ENCODE data around the gene NPB.

Gene NPB

DNA sequence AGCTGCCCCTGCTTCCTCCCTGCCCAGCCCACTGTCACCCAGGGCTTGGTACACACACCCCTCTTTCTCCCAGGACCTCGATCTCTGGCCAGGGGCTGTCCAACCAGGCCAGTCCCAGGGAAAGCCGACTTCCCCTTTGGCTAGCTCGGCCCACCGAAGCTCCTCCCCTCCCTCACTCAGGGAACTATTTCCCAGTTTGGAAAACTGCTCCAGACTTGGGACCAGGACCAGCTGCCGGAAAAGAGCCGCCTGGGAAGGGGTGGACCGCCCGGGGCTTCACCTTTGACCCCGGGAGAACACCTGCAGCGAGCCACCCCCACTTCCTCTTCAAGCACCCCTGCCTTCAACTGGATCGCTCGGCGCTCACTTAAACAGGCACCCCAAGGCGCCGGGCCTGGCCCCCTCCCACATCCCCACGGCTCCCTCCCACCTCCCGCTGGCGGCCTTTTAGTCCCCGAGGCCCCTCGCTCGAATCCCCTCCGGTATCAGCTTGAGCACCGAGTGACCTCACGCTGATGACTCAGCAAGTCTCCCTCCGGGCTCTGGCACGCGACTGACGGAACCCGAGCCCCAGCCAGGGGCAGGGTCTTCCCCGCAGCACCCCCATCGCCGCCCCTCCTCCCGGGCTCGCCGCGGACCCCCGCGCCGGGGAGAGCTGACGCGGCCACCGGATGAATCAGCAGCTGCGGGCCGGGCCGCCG, 24.6 kb downstream of the NPB start:
- no peaks in the 10 kb centered on the region for H3K27me3 ChIP-seq (replicated peaks; ENCODE audit: control insufficient read depth, insufficient read depth, low read length)
- DNase-seq (ENCODE audit: extremely low read depth, insufficient read length), result peak; percentile 63
- peak overlapping the region; percentile 69 for H3K4me3 ChIP-seq (replicated peaks; ENCODE audit: low read depth, low read length)
- TF ChIP-seq, protein P1, sequence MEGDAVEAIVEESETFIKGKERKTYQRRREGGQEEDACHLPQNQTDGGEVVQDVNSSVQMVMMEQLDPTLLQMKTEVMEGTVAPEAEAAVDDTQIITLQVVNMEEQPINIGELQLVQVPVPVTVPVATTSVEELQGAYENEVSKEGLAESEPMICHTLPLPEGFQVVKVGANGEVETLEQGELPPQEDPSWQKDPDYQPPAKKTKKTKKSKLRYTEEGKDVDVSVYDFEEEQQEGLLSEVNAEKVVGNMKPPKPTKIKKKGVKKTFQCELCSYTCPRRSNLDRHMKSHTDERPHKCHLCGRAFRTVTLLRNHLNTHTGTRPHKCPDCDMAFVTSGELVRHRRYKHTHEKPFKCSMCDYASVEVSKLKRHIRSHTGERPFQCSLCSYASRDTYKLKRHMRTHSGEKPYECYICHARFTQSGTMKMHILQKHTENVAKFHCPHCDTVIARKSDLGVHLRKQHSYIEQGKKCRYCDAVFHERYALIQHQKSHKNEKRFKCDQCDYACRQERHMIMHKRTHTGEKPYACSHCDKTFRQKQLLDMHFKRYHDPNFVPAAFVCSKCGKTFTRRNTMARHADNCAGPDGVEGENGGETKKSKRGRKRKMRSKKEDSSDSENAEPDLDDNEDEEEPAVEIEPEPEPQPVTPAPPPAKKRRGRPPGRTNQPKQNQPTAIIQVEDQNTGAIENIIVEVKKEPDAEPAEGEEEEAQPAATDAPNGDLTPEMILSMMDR (IDR thresholded peaks at IDR 0.05; ENCODE audit: insufficient read depth, low read length, poor library complexity, severe bottlenecking), result no peak
- H3K36me3 ChIP-seq (ENCODE audit: control insufficient read depth, insufficient read depth, low read length), result peaks cover 3% of the 10 kb centered on the region; the same call in 1 of the 2 replicates

DNA sequence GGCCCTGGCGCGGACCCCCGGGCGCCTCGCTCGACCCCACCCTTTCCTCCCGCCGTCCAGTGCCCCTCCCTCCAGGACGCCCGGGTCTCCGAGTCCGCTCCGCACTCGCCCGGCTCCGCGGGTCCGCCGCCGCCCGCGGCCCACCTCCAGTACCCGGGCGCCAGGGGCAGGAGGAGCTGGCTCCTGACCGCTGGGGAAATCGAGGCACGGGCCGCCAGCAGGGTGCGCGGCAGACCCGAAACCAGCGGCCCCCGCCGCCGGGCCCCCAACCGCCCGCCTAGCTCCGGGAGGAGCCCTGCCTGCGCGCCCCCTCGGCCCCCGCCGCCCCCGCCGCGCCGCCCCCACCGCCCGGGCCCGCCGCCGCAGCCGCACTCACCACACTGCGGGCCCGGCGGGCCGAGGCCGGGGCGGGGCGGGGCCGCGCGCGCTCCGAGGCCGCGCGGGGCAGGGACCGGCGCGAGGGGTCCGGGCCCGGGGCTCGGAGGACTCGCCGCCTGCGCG, 25.2 kb downstream of the NPB start:
- TF ChIP-seq, protein P1 (IDR thresholded peaks at IDR 0.05; ENCODE audit: insufficient read depth, low read length, poor library complexity, severe bottlenecking), result no peak
- Histone ChIP-seq H3K4me3 (replicated peaks; ENCODE audit: low read depth, low read length) (peak overlapping the region; percentile 69), H3K27me3 (replicated peaks; ENCODE audit: control insufficient read depth, insufficient read depth, low read length) (no peaks in the 10 kb centered on the region), H3K36me3 (ENCODE audit: control insufficient read depth, insufficient read depth, low read length) (no peaks in the 10 kb centered on the region)
- DNase-seq (ENCODE audit: extremely low read depth, insufficient read length), result no peak

DNA sequence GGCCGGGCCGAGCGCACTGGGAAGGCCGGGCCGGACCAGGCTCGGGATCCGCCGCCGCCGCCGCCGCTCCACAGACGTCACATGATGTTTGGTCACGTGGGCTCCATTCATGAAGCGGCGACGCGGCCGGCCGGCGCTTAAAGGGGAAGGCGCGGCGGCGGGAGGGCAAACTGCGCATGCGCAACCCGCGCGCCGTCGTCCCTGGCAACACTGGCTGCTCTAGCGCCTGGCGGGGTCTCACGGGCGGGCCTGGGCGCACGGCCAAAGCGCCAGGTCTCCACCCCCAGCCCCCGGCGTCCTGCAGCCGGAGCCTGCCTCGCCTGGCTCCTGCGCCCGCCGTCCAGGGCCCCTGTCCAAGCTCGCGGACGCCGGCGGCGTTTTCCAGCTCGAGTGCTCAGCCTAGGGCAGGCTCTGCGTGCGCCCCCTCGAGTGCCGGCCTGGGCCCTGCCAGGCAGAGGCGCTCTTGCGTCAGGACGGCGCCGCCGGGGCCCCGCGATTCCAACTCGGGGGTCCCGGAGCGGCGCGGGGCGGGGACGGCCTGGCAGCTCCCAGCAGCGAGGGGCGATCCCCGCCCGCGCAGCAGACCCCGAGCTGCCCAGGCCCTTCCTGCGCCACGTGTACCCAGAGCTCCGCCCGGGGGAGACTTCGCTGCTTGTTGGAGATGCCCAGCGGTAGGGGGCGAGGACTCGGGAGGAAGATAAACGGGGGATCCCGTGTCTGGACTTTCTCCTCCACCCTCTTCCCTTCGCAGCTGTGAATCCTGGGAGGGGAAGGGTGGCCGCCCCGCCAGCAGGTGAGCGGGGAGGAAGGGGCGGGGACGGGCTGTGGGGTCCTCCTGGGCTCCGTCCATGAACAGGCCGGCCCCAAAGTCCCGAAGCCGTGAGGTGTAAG, 25.9 kb downstream of the NPB start, which contains the start of gene MAFG:
TSS of gene MAFG (minus strand) at position 83 of the 891 bp plus-strand sequence. CDS start 4,550 bp downstream, outside the sequence.
- Histone ChIP-seq H3K36me3 (ENCODE audit: control insufficient read depth, insufficient read depth, low read length) (no peaks in the 10 kb centered on the region), H3K4me3 (replicated peaks; ENCODE audit: low read depth, low read length) (peak within 1 kb of the TSS; percentile 69), H3K27me3 (replicated peaks; ENCODE audit: control insufficient read depth, insufficient read depth, low read length) (no peaks in the 10 kb centered on the region)
- TF ChIP-seq, protein P1 (IDR thresholded peaks at IDR 0.05; ENCODE audit: insufficient read depth, low read length, poor library complexity, severe bottlenecking), result peak; percentile 33
- DNase-seq (ENCODE audit: extremely low read depth, insufficient read length), result peak; percentile 96

DNA sequence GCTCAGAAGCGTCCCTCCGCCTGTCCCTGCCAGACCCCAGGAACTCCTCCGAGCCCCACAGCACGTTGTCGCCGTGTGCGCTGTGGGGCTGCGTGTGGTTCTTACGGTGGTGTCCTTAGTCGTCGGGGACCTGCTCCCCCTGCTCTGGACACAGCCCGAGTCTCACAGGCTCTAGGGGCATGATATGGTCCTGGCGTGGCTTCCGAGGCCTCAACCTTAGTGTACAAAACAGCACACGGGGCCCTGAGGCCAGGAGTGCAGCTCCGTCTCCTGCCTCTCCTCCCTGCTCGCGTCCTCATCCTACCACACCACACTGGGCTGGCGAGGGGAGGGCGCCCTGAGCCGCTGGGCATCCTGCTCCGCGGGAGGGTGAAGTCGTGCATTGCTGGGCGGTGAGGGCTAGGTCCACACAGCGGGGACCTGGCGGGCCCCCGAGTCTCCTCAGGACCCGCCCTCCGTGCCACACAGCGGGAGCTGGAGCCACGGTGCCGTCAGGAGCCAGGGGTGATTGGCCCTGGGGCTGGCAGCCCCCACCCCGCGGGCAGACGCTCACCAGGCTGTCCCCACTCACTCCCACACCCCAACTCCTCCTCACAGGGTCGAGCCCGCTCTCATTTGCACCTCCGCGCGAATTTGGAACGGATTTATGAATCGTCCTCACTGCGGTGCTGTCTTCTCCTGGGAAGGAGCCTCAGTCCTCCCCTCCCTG, 26.7 kb downstream of the NPB start:
- Histone ChIP-seq H3K4me3 (replicated peaks; ENCODE audit: low read depth, low read length) (peak overlapping the region; percentile 64), H3K36me3 (ENCODE audit: control insufficient read depth, insufficient read depth, low read length) (no peaks in the 10 kb centered on the region; the same call in none of the 2 replicates), H3K27me3 (replicated peaks; ENCODE audit: control insufficient read depth, insufficient read depth, low read length) (no peaks in the 10 kb centered on the region)
- TF ChIP-seq, protein P1 (IDR thresholded peaks at IDR 0.05; ENCODE audit: insufficient read depth, low read length, poor library complexity, severe bottlenecking), result no peak
- no peak for DNase-seq (ENCODE audit: extremely low read depth, insufficient read length)

DNA sequence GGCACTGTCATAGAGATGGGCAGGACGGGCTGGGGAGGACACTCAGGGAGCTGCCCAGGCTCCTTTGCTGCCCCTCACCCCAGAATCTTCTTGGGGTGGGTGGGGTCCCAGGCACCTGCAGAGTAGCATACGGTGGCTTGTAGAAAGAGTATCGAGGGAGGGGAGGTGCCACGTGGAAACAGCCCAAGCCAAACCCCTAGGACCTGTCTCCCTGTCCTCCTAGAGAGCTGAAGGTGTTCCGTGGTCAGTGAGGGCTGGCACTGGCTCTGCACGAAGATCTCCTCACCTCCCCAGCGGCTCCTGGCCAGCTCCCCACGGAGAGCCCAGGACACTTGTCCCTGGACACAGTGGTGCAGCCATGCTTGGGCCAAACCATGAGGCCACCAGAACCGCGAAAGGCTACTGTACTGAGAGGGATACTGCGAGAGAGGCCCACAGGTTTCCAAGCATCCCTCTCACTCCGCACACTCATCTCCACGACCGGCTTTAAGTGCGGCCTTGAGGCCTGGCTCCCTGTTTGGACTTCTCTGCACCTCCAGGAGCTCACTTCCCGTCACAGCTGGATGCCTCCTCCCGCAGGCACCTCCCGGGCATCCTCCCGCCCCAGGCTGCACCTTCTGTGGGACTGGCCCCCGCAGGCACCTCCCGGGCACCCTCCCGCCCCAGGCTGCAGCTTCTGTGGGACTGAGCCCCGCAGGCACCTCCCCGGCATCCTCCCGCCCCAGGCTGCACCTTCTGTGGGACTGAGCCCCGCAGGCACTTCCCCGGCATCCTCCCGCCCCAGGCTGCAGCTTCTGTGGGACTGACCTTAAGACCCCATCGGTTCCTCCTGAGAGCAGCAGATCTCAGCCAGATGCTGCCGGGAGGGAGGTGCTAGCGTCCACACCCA, 27.5 kb downstream of the NPB start:
- no peaks in the 10 kb centered on the region for H3K27me3 ChIP-seq (replicated peaks; ENCODE audit: control insufficient read depth, insufficient read depth, low read length)
- no peak overlapping the region for H3K4me3 ChIP-seq (replicated peaks; ENCODE audit: low read depth, low read length)
- H3K36me3 ChIP-seq (ENCODE audit: control insufficient read depth, insufficient read depth, low read length), result peaks cover 5% of the 10 kb centered on the region
- no peak for DNase-seq (ENCODE audit: extremely low read depth, insufficient read length)
- TF ChIP-seq, protein P1 (IDR thresholded peaks at IDR 0.05; ENCODE audit: insufficient read depth, low read length, poor library complexity, severe bottlenecking), result no peak

Data from GM06990 (cell line).